ENCODE measurements around the gene C10orf90.

Gene C10orf90

DNA sequence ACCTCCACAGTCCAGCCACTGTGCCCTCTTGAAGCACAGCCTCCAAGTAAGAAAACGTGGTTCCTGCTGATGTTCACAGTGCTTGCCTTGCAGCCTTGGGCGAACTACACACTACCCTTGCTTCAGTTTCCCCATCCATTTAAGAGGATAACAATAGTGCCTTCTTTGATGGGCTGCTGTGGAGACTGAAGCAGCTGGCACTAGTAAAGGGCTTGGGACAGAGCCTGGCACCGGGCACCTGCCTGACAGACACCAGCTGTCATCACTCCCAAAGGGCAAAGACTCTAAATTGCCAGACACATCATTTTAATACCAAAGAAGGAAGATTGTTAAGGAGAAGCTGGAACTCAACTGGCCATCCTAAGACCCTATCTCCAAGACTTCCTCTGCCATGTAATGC, 3.1 kb upstream of the C10orf90 start:
- Histone ChIP-seq H3K9me3 (ENCODE audit: low read length) (no peaks in the 10 kb centered on the region), H3K4me1 (ENCODE audit: insufficient read depth, low read length, severe bottlenecking) (no peaks in the 10 kb centered on the region), H4K20me1 (ENCODE audit: insufficient read depth, low read length) (no peaks in the 10 kb centered on the region), H3K4me2 (ENCODE audit: low read length) (no peak overlapping the region), H2AFZ (ENCODE audit: low read length) (no peak overlapping the region), H3F3A (ENCODE audit: insufficient read depth, low read length) (no peaks in the 10 kb centered on the region), H3K27ac (ENCODE audit: low read depth, low read length, poor library complexity, severe bottlenecking) (no peak overlapping the region), H3K27me3 (ENCODE audit: insufficient read depth, low read length) (no peaks in the 10 kb centered on the region), H3K4me3 (ENCODE audit: low read depth, low read length, poor library complexity, severe bottlenecking) (no peak overlapping the region), H3K36me3 (ENCODE audit: insufficient read depth, low read length) (no peaks in the 10 kb centered on the region), H3K9me2 (ENCODE audit: low read depth, low read length) (no peaks in the 10 kb centered on the region), H3K79me2 (ENCODE audit: insufficient read depth, low read length) (no peaks in the 10 kb centered on the region), H3K9ac (ENCODE audit: low read length) (no peak overlapping the region)
- TF ChIP-seq, protein P1, sequence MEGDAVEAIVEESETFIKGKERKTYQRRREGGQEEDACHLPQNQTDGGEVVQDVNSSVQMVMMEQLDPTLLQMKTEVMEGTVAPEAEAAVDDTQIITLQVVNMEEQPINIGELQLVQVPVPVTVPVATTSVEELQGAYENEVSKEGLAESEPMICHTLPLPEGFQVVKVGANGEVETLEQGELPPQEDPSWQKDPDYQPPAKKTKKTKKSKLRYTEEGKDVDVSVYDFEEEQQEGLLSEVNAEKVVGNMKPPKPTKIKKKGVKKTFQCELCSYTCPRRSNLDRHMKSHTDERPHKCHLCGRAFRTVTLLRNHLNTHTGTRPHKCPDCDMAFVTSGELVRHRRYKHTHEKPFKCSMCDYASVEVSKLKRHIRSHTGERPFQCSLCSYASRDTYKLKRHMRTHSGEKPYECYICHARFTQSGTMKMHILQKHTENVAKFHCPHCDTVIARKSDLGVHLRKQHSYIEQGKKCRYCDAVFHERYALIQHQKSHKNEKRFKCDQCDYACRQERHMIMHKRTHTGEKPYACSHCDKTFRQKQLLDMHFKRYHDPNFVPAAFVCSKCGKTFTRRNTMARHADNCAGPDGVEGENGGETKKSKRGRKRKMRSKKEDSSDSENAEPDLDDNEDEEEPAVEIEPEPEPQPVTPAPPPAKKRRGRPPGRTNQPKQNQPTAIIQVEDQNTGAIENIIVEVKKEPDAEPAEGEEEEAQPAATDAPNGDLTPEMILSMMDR (IDR thresholded peaks at IDR 0.05; ENCODE audit: low read length), result no peak
- no peak for TF ChIP-seq EZH2 (IDR thresholded peaks at IDR 0.05; ENCODE audit: borderline replicate concordance, low read length)

DNA sequence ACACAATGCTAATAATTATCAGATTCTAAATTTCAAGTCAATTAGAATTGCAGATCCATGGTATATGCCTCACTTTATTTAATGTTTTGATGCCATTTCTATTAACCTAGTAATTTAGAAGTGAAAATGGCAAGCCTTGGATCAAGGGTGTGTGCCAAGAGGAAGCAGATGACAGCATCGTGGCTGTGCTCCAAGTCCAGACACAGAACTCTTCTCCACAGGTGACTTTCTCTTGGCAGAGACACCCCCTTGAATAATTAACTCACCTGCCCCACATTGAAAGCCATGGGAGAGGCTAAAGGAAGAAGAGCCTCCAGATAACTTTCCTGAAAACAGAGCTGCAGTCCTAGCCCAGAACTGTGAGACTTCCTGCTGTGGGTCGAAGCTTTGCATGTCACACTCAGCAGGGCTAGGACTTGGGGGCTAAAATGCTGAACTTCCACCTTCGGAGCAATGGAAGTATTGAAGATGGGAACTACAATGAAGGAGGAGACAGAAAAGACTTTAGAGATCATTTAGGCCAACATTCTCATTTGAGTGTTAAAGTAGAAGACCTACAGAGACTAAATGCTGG, 996 bp upstream of the C10orf90 start:
- no peaks in the 10 kb centered on the region for H3K27me3 ChIP-seq (ENCODE audit: insufficient read depth, low read length)
- H3K9me2 ChIP-seq (ENCODE audit: low read depth, low read length), result no peaks in the 10 kb centered on the region
- H3K4me2 ChIP-seq (ENCODE audit: low read length), result no peak overlapping the region
- H3K27ac ChIP-seq (ENCODE audit: low read depth, low read length, poor library complexity, severe bottlenecking), result no peak overlapping the region
- no peaks in the 10 kb centered on the region for H3K36me3 ChIP-seq (ENCODE audit: insufficient read depth, low read length)
- no peak overlapping the region for H3K4me3 ChIP-seq (ENCODE audit: low read depth, low read length, poor library complexity, severe bottlenecking)
- H4K20me1 ChIP-seq (ENCODE audit: insufficient read depth, low read length), result no peaks in the 10 kb centered on the region
- no peak overlapping the region for H2AFZ ChIP-seq (ENCODE audit: low read length)
- no peaks in the 10 kb centered on the region for H3K79me2 ChIP-seq (ENCODE audit: insufficient read depth, low read length)
- TF ChIP-seq, protein P1 (IDR thresholded peaks at IDR 0.05; ENCODE audit: low read length), result no peak
- TF ChIP-seq EZH2 (IDR thresholded peaks at IDR 0.05; ENCODE audit: borderline replicate concordance, low read length), result no peak
- no peaks in the 10 kb centered on the region for H3F3A ChIP-seq (ENCODE audit: insufficient read depth, low read length)
- no peak overlapping the region for H3K9ac ChIP-seq (ENCODE audit: low read length)
- H3K4me1 ChIP-seq (ENCODE audit: insufficient read depth, low read length, severe bottlenecking), result no peaks in the 10 kb centered on the region
- no peaks in the 10 kb centered on the region for H3K9me3 ChIP-seq (ENCODE audit: low read length)

DNA sequence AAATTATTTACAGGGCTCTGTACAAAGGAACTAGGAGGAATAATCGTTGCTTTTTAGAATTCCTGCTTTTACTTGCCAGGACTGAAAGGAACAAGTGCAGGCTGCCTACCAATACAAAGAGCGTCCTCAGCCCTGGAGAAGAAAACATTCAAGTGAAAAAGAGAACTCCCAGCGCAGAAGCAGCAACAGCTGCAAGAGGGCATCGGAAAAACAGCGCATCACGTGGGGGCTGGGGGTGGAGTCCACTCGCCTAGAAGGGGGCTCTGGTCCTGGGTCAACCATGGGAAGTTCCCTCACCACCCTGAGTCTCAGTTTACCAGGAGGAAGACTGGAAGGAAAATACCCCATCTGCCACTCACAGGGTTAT, 385 bp upstream of the C10orf90 start:
- Histone ChIP-seq H3K27me3 (ENCODE audit: insufficient read depth, low read length) (no peaks in the 10 kb centered on the region), H2AFZ (ENCODE audit: low read length) (no peak overlapping the region)
- no peak for TF ChIP-seq EZH2 (IDR thresholded peaks at IDR 0.05; ENCODE audit: borderline replicate concordance, low read length)
- TF ChIP-seq, protein P1 (IDR thresholded peaks at IDR 0.05; ENCODE audit: low read length), result no peak

More for the DNA sequence above, 385 bp upstream of the C10orf90 start:
- Histone ChIP-seq H3K4me2 (ENCODE audit: low read length) (no peak overlapping the region), H3K9ac (ENCODE audit: low read length) (no peak overlapping the region), H4K20me1 (ENCODE audit: insufficient read depth, low read length) (no peaks in the 10 kb centered on the region), H3K36me3 (ENCODE audit: insufficient read depth, low read length) (no peaks in the 10 kb centered on the region), H3F3A (ENCODE audit: insufficient read depth, low read length) (no peaks in the 10 kb centered on the region), H3K79me2 (ENCODE audit: insufficient read depth, low read length) (no peaks in the 10 kb centered on the region), H3K4me3 (ENCODE audit: low read depth, low read length, poor library complexity, severe bottlenecking) (no peak overlapping the region), H3K4me1 (ENCODE audit: insufficient read depth, low read length, severe bottlenecking) (no peaks in the 10 kb centered on the region), H3K9me2 (ENCODE audit: low read depth, low read length) (no peaks in the 10 kb centered on the region), H3K9me3 (ENCODE audit: low read length) (no peaks in the 10 kb centered on the region), H3K27ac (ENCODE audit: low read depth, low read length, poor library complexity, severe bottlenecking) (no peak overlapping the region)
